GM19238 (cell line): Measurements from ENCODE around the gene ADAM30.

Source experiments
- DNase-seq: peaks from one replicate; pipeline ENCODE4 v3.0.0; 2011; ENCODE audit warnings: low spot score; ENCODE audit not compliant: insufficient read length

Gene ADAM30

DNA sequence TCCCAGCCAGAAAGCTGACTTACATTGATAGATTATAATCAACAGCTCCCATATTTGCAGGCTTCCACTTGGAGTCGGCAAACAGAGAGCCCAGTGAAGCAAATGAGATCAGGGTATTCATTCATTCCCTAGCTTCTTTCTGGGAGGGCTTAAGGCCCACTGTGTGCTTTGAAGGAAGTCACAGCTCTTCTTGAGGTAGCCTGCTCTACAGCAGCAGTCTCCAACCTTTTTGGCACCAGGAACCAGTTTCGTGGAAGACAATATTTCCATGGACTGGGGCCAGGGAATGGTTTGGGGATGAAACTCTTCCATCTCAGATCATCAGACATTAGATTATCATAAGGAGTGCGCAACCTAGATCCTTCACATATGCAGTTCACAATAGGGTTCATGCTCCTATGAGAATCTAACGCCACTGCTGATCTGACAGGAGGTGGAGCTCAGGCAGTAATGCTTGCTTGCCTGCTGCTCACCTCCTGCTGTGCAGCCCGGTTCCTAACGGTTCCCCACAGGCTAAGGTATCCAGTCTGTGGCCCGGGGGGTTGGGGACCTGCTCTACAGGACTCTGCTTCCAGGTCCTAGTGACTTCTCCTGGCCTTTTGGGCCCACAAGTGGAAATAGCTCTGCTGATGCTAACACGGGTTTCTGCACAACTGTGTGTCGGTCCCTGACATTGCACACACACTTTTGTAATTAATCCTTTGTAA, 13.7 kb upstream of the ADAM30 start:
- DNase-seq, result no peak

DNA sequence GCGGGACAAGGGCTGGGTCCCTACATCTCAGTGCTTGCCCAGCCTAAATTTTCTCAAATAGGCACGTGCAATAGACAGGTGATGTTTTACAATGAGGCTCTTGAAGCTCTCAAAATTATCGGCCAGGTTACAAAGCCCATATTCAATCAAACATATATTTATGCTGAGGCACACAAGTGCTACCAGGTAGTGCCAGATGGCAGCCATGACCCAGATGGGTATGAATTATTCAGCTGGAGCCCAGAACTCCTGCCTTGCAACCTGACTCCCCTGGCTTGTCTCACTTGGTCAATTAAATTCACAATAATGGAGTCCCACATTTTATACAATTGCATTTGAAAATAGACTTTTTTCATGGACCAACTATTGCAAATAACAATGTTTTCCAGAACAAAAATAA, 12.3 kb upstream of the ADAM30 start:
- DNase-seq, result no peak

DNA sequence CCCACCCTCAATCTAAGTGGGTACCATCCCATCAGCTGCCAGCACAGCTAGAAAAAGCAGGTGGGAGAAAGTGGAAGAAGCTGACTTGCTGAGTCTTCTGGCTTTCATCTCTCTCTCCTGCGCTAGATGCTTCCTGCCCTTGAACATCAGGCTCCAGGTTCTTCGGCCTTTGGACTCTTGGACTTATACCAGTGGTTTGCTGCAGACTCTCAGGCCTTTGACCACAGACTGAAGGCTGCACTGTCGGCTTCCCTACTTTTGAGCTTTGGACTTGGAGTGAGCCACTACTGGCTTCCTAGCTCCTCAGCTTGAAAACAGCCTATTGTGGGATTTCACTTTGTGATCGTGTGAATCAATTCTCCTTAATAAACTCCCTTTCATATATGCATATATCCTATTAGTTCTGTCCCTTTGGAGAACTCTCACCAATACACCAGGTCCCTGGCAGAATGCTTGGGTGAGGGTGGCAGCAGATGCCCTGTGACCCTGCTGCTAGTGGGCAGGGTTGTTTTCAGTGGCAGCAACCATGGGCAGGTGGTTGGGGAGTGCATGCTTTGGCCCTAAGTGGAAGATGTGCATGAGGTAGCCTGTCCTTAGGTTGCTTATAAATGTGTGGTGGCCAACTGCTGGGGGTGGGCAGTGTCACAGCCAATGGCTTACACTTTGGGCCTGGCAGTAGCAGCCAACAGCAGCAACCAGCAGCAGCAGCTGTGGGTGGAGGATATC, 10.8 kb upstream of the ADAM30 start:
- no peak for DNase-seq

DNA sequence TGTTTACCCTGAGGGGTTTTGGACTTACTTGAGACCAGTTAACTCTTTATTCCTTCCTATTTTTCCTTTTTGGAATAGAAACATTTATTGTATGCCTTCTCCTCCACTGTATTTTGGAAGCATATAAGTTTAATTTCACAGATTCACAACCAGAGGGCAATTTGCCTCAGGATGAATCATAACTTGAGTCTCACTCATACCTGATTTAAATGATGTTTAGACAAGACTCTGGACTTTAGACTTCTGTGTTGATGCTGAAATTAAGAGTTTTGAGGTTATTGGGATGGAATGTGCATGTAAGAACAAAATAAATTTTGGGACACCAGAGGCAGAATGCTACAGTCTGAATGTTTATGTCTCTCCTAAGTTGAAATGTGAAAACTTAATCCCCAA, 7.1 kb upstream of the ADAM30 start:
- DNase-seq, result no peak

DNA sequence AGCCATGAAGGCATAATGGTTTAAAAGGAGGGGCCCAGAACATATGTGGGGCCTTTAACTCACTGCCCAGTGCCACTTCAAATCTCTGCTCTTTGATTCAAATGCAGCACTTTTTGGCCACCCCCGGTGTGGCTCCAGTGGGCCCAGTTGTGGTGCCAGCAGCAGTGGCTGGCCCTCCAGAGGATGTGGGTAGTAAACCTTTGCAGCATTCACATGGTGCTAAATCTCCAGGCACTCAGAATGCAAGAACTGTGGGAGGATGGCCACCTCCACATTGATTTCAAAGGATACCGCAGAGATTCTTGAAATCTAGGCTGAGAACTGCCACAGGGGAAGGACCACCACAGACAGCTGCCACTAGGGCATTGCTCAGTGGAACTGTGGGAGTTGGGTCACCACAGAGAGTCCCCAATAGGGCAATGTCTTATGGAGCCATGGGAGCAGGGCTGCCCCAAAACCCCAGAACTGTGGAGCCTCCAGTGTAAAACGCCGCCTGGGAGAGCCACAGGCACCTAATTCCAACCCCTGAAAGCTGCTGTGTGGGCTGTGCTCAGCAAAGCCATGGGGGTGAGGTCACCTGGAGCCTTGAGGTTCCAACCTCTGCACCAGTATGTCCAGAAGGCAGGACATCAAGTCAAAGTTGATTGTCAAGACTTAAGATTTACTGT, 6.6 kb upstream of the ADAM30 start:
- DNase-seq, result no peak

DNA sequence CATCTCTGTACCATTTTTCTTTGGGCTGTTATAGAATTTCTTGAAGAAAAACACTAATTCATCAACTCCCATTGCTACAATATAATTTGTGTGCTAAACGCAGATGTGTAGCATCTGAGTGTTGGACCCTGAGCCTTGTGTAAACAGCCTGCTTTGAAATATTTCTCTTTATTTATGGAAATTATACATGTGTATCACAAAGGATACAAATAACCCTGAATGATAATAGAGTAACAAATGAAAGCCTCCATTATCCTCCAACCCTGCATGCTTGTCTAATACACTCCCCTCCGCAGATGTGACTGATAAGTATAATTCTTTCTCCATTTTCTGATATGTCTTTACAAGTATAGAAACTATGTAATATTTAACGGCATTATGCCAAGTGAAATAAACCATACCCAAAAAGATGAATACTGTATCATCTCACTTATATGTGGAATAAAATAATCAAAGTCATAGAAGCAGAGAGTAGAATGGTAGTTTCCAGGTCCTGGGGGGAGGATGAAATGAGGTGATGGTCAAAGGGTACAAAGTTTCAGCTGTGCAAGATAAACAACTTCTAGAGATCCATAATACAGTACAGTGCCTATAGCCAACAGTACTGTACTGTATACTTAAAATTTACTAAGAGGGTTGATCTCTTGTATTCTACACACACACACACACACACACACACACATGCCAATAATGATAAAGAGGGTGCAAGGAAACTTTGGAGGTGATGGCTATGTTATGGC, 2.8 kb upstream of the ADAM30 start:
- no peak for DNase-seq

DNA sequence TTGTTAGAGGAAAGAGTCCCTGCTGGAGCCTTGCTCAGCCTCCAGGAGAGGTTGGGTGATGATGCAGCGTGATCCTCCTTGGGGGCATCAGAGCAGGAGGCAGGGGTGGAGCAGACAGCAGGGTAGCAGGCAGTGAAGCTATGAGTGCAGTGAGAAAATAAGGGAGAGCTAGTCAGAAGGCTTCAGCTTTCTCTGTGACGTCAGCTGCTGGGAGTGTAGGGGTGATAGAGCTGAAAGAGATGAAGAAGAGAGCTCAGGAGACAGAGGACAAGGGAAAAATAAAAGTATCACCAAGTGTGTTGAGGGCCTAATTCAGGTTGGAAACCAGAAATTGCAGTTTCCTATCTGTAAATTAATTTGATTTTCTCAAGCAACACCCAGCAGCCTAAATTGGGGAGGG, 2.2 kb upstream of the ADAM30 start:
- DNase-seq, result no peak

DNA sequence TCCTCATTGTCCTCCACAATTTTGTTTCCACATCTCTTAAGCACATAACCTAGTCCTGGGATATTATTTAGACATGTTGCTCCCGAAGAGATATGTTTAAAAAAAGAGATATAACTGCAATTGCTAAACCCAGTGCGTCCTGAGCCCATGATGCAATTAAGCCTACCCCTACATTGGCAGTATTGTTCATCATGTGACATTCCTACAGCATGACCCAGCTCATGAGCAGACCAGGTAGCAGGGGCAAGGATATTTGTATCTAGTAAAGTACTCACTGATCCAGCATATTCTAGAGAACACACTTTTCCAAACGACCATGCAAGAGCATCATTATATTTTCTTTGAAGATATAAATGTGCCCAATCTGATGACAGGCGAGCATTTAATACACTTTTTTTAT, 1.2 kb downstream of the ADAM30 start:
- DNase-seq, result no peak

DNA sequence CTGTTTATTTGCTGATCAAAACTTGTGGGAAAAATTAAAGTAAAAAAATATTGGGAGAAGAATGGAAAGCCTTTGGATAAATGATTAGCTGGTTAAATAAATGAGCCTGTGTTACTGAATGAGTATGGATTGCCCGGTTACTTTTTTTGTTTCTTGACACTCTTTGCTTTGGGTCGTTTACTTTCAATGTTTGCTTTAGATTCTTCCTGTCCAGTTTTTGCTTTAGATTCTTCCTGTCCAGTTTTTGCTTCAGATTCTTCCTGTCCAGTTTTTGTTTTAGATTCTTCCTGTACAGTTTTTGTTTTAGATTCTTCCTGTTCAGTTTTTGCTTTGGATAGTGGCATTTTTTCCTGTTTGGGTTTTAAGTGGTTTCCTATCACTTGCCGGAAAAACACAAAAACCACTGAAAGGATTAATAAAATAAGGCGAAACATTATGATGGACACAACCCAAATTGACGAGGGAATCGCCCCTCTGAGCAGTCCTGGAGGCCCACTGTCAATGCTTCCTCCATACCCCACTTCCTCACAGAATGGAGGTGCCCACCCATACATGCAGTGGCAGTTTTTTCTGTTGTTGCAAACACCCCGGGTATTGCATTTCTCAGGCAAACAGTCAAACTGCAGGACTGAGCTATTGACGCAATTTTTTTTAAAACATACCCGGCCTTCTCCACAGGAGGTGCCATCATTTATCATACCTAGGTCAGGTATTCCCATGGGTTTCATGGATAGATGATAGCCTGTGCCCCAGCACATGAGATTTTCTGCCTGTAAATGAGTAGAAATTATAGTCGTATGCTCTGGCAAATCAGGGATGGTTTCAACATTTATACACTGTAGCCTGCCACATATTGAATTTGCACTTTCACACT, 2.3 kb downstream of the ADAM30 start:
- no peak for DNase-seq

DNA sequence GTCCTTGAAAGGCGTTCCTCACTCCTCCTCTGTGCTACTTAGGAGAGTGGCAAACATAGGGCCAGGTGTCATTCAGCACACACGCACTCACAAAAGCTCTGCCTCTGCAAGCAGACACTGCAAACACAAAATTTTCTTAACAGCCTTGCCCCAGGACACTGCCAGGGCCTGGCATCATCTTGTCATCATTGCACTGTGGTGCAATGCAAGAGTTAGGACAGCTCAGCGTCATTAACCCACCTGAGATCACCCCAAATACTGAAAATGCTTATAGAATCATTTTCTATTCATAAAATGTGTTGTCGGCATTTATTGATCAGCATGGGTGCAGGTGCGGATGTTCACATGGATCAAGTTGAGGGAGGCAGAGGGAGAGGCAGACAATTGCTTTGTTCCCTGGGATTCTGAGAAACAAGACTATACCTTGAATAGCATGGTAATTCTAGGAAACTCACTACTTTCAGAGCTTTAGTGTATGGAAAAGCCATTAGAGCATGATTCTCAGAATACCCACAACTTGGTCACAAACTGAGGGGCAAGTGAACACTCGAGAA, 3.0 kb downstream of the ADAM30 start:
- no peak for DNase-seq

DNA sequence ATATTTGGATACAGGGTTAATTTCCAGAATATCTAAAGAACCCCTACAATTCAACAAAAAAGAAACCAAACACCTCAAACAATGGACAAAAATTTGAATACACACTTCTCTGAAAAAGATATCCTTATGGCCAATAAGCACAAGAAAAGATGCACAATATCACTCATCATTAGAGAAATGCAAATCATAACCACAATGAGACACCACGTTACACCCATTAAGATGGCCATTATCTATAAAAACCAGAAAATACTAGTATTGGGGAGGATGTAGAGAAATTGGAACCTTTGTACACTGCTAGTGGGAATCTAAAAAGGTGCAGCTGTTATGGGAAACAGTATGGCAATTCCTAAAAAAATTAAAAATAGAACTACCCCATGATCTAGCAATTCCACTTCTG, 4.9 kb downstream of the ADAM30 start:
- DNase-seq, result no peak

DNA sequence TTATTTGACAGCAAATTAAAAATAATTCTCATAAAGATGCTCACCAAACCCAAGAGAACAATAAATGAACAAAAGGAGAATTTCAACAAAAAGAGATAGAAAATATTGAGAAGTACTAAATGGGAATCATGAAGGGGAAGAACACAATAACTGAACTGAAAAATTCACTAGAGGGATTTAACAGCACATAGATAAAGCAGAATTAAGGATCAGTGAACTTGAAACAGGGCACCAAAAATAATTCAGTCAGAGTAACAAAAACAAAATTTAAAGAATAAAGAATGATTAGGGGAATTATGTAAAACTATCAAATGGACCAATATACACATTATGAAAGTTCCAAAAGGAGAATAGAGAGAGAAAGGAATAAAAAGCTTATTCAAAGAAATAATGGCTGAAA, 7.8 kb downstream of the ADAM30 start:
- DNase-seq, result no peak

DNA sequence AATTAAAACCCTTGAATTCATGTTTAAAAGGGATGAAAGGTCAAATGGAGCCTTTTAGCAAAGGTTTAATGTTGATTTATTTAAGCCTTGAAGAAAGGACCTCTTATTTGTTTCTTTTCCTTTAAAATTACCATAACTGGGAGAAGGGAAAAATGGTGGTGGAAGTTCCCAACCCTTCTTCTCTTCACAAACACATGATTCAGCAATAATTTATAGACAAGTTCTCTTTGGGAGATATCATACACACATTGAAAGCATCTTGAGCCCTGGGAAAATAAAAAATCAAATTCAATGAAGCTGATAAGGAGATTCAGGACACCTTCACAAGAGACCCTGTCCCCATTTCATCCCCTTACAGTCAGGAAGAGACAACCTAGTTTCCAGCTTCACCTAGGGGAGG, 8.9 kb downstream of the ADAM30 start:
- no peak for DNase-seq

DNA sequence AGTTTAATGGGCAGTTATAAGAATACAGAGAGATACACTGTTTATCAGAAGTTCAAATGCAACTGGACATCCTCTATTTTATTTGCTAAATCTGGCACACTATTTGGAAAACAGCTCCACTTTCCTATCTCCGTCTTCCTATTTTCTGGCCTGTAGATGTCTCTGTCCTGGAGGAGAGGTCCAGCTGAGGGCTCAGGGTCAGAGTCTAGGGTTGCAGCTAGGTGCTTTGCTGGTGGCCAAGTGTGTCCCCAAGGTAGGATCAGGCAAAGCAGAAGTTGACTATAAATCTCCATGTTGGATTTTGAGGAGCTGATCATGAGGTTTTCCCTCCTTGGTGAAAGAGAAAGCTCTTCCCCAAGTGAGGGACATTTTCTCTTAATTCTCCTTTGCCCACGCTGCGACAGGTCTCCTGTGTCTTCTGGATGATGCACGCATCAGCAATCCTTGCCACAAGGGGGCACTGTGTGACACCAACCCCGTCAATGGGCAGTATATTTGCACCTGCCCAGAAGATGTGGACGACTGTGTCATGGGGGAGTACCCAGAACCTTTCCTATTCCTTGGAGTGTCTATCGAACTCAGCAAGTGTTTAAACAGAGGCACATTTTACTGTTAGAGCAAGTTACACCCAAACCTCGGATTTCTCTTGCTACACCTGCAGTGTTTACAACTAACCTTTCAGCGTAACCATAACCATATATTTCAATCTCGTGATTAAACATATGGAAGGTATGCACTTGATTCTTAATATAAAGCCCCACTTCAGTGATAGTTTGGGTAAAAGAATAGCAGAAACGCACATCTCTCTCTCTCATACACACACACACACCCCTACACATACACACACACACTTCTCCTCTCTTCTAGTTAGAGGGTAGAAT, 10.2 kb downstream of the ADAM30 start:
- DNase-seq, result peak; percentile 11

DNA sequence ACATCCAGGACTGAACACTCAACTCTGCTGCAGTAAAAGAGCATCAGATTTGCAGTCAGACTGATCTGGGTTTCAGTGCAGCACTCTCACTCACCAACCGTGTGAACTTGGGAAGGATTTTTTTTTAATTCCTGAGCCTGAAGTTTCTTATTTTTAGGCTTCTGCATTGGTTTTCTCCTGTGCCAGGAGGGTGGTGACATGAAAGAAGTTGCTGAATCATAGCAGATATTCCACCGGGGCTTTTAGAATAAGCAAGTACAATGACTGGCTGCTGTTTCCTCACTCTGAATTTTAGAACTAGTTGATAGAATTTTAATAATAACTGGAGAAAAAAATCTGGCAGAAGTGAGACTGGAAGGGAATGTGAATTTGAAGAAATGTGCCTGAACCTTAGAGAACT, 11.6 kb downstream of the ADAM30 start:
- DNase-seq, result no peak

DNA sequence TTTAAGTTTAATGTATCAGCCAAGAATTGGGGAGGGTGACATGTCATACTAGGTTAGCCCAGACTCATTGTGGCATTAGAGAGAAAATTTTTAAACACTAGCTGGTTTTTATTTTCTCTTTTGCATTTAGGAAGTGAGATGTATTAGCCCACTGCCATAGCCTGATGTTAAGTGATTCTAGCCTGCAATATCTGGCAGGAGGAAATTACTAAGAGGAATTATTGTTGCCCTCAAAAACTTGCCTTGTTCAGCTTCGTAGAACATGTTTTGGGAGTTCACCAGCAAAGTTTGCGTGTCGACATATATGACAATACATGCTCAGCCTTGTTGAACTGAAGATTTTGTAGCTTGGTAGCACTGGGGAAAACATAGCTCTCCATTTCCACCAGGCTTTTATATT, 12.5 kb downstream of the ADAM30 start:
- DNase-seq, result no peak

DNA sequence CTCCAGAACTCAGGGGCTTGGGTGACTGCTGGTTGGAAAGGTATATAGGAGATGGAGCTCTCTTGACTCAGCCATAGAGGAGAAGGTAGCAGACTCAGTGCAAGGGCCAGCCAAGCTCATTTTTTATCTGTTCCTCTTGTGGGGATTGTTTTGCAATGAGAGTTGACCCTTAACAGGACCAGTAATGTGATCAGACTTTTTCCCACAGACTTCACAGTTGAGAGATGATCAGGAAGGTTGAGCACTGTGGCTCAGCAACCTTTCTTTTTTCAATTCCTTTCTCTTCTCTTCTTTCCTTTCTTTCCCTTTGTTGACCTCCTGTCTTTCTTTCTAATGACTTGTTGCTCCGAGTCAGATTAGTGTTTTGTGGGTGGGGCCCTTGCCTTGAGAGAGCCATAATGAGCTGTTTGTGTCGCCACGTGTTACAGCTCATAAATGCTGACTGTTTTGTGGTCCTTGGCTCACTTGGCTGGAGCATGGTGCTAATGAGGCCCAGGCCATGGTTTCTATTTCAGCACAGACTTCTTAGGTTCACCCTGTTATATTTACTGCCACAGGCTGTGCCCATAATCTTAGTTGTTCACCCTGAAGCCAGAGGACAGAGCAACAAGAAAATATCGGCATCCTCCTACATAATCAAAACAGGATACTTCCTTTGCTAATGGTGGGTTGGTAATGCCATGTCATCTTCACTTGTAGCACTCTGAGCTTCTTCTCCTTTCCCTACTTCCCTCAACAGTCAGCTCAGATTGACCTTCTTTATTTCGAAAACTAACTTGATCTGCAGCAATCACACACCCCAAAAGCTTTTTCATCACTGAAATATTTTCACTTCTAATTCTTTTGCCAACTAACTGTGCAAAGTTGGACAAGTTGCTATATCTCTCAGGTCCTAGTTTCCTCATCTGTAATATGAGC, 13.9 kb downstream of the ADAM30 start:
- DNase-seq, result no peak

DNA sequence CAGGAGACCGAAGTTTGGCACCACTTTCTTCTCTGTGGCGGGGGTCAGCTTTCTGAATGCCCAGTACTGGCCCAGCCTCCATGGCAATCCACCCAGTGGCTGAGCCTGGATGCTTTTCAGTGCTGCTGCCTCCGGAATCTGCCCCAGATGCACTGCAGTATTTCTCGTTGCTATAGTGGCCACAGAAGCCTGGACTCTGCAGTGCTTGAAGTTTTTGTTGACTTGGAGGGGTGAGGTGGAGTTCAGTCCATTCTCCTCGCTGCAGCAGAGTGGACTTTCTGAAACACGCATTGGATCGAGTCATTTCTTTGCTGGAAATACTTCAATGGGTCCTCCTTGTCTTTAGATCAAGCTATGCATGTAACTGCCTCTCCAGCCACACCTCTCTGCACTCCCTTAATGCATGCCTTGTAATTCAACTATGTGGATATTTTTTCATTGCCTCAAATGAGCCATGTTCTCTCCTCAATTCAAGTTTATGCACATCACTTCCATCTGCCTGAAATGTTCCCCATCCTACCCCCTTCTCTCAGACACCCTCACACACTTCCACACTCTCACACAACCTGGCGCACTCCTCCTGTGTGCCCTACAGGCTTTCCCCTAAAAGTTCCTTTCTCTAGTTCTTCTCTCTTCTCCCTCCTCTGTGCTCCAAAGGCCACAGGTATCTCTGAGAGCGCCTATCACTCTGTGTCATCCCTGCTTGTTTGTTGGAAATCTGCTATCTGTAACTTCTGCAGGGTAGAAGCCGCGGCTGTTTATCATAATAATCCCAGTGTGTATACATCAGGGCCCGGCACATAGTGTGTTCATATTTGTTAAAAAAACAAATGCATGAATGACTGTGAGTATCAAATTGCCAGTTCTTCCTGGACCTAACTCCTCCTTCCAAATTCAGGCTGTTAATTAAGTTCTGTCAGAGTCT, 16.5 kb downstream of the ADAM30 start:
- DNase-seq, result no peak
